ENCODE measurements around the gene MYRIP. TPM values are rescaled to one million over a fixed set of nuclear protein-coding genes. Genes with fewer than 3 reads are reported as not detected.

The MYRIP gene
- total RNA-seq, 1 donor from 2014 or later = 0.53 TPM

GRCh38 chr3:39990532-39990931 lies 181.1 kb downstream of the MYRIP start:
- peaks cover 18% of the 10 kb centered on the region for H3K27me3 Mint-ChIP-seq
- no peak overlapping the region for H3K4me3 Mint-ChIP-seq
- no peaks in the 10 kb centered on the region for H3K4me1 Mint-ChIP-seq (ENCODE audit: unreplicated experiment)
- no peak for DNase-seq (ENCODE audit: extremely low spot score, unreplicated experiment)
- no peak overlapping the region for H3K27ac Mint-ChIP-seq
- H3K36me3 Mint-ChIP-seq = no peaks in the 10 kb centered on the region
- peaks cover 23% of the 10 kb centered on the region for H3K9me3 Mint-ChIP-seq
- TF ChIP-seq, protein P1, sequence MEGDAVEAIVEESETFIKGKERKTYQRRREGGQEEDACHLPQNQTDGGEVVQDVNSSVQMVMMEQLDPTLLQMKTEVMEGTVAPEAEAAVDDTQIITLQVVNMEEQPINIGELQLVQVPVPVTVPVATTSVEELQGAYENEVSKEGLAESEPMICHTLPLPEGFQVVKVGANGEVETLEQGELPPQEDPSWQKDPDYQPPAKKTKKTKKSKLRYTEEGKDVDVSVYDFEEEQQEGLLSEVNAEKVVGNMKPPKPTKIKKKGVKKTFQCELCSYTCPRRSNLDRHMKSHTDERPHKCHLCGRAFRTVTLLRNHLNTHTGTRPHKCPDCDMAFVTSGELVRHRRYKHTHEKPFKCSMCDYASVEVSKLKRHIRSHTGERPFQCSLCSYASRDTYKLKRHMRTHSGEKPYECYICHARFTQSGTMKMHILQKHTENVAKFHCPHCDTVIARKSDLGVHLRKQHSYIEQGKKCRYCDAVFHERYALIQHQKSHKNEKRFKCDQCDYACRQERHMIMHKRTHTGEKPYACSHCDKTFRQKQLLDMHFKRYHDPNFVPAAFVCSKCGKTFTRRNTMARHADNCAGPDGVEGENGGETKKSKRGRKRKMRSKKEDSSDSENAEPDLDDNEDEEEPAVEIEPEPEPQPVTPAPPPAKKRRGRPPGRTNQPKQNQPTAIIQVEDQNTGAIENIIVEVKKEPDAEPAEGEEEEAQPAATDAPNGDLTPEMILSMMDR (conservative IDR thresholded peaks at IDR 0.05) = peak; percentile 71

- no peak overlapping the region for H3K27ac Mint-ChIP-seq
- DNase-seq (ENCODE audit: extremely low spot score, unreplicated experiment) = no peak
- no peaks in the 10 kb centered on the region for H3K4me1 Mint-ChIP-seq (ENCODE audit: unreplicated experiment)
- no peaks in the 10 kb centered on the region for H3K36me3 Mint-ChIP-seq
- TF ChIP-seq, protein P1 (conservative IDR thresholded peaks at IDR 0.05) = no peak
- no peaks in the 10 kb centered on the region for H3K9me3 Mint-ChIP-seq
- H3K27me3 Mint-ChIP-seq = peaks cover 17% of the 10 kb centered on the region
- no peak overlapping the region for H3K4me3 Mint-ChIP-seq
Observed at GRCh38 chr3:40008796-40009195, 199.4 kb downstream of the MYRIP start.

- Mint-ChIP-seq H3K9me3 (no peaks in the 10 kb centered on the region), H3K36me3 (no peaks in the 10 kb centered on the region), H3K4me3 (no peak overlapping the region), H3K27me3 (peaks cover 22% of the 10 kb centered on the region), H3K4me1 (ENCODE audit: unreplicated experiment) (no peaks in the 10 kb centered on the region), H3K27ac (no peak overlapping the region)
- TF ChIP-seq, protein P1 (conservative IDR thresholded peaks at IDR 0.05) = no peak
- no peak for DNase-seq (ENCODE audit: extremely low spot score, unreplicated experiment)
Observed at GRCh38 chr3:40009991-40010390, 200.6 kb downstream of the MYRIP start.

DNA sequence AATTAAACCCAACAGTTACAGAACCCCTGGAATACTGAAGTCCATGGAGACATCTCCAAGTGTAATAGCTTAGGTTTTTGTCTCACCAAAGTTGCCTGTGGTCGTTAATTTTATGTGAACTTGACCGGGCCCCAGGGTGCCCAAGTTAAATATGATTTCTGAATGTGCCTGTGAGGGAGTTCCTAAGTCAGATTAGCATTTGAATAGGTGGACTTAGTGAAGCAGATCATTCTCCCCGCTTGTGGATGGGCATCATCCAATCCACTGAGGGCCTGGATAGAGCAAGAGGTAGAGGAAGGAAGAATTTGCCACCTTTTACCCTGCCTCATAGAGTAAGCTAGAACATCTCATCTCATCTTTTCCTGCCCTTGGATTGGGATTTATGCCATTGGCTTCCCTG lies 203.0 kb downstream of the MYRIP start:
- H3K27me3 Mint-ChIP-seq = peaks cover 30% of the 10 kb centered on the region
- no peak overlapping the region for H3K27ac Mint-ChIP-seq
- no peaks in the 10 kb centered on the region for H3K36me3 Mint-ChIP-seq
- H3K4me1 Mint-ChIP-seq (ENCODE audit: unreplicated experiment) = no peaks in the 10 kb centered on the region
- TF ChIP-seq, protein P1 (conservative IDR thresholded peaks at IDR 0.05) = no peak
- H3K9me3 Mint-ChIP-seq = no peaks in the 10 kb centered on the region
- no peak for DNase-seq (ENCODE audit: extremely low spot score, unreplicated experiment)
- no peak overlapping the region for H3K4me3 Mint-ChIP-seq

DNA sequence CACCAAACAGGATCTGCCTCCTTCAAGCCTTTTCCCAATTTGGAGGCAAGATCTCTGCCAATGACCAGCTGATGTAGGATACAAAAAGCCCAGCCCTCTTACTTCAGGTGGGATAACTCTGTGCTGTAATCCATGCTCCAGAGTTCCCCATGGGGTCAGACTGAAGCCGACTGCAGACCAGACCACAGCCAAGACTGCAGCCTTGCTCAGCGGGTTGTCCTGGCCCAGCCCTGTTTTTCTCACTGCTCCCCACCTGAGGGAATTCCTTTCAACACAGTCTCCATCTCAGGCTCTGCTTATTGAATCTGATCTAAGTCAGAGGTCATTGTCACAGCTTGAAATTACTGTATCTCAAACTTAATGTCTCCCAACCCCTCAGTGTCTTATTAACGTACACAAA lies 207.0 kb downstream of the MYRIP start:
- no peaks in the 10 kb centered on the region for H3K36me3 Mint-ChIP-seq
- no peak overlapping the region for H3K27ac Mint-ChIP-seq
- peaks cover 40% of the 10 kb centered on the region for H3K27me3 Mint-ChIP-seq

More for the DNA sequence above, 207.0 kb downstream of the MYRIP start:
- Mint-ChIP-seq H3K4me3 (no peak overlapping the region), H3K9me3 (no peaks in the 10 kb centered on the region), H3K4me1 (ENCODE audit: unreplicated experiment) (no peaks in the 10 kb centered on the region)
- TF ChIP-seq, protein P1 (conservative IDR thresholded peaks at IDR 0.05) = no peak
- no peak for DNase-seq (ENCODE audit: extremely low spot score, unreplicated experiment)

Measured in type B pancreatic cell (in vitro differentiated cells).